Activated CD4-positive, CD25-positive, alpha-beta regulatory T cell (primary cell): Measurements from ENCODE around the gene CBFA2T2.
"Not testable (repeated sequence)": the region's sequence is repeated elsewhere in the genome, so short reads cannot be mapped to it uniquely, and the experiment has no call there.

ENCODE experiments used
- DNase-seq, 4 experiments: peaks; one replicate each; lab custom pipeline; 2025; lab: John Stamatoyannopoulos, UW

Gene CBFA2T2

DNA sequence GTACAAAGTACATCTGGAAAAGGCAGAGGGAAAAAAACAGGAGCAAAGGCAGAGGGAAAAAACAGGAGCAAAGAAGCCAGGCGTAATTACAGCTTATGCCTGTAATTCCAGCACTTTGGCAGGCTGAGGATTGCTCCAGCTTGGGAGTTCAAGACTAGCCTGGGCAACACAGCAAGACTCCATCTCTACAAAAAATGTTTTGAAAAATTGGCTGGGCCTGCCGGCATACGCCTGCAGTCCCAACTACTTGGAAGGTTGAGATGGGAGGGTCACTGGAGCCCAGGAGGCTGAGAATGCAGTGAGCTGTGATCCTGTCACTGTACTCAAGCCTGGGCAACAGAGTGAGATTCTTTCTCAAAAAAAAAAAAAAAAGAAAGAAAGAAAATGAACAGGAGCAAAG, 19.0 kb upstream of the CBFA2T2 start:
- DNase-seq = no peak

- DNase-seq = no peak
These were observed 16.9 kb upstream of the CBFA2T2 start for GRCh38 chr20:33472868-33473435.

DNA sequence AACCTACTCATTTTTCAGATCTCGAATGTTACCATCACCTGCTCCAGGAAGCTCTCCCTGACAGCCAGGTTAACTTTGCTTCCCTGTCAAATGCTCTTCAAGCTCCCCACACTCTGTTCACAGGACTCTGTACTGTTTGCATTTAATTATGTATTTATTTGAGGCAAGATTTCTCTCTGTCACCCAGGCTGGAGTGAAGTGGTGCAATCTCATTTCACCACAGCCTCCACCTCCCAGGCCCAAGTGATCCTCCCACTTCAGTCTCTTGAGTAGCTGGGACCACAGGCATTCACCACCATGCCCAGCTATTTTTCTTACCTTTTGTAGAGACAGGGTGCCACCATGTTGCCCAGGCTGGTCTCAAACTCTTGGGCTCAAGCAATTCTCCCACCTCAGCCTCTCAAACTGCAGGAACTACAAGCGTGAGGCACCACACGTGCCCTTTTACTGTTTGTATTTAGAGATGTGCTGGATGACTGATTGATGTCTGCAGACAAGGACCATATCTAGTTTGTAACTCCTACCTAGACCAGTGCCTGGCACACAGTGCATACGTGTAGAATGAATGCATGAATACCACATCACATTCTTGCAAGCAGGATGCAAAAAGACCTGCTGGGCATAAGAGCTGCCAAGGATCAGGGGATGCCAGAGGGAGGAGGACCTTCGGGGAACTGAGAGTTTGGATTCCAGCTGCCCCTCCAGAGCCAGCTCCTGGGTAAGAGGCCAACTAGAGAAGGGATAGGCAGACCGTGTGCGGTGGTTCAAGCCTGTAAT, 15.6 kb upstream of the CBFA2T2 start:
- DNase-seq = no peak

GRCh38 chr20:33474963-33475362, 14.9 kb upstream of the CBFA2T2 start:
- DNase-seq = no peak

- DNase-seq = no peak
These were observed 14.3 kb upstream of the CBFA2T2 start for GRCh38 chr20:33475381-33476152.

DNA sequence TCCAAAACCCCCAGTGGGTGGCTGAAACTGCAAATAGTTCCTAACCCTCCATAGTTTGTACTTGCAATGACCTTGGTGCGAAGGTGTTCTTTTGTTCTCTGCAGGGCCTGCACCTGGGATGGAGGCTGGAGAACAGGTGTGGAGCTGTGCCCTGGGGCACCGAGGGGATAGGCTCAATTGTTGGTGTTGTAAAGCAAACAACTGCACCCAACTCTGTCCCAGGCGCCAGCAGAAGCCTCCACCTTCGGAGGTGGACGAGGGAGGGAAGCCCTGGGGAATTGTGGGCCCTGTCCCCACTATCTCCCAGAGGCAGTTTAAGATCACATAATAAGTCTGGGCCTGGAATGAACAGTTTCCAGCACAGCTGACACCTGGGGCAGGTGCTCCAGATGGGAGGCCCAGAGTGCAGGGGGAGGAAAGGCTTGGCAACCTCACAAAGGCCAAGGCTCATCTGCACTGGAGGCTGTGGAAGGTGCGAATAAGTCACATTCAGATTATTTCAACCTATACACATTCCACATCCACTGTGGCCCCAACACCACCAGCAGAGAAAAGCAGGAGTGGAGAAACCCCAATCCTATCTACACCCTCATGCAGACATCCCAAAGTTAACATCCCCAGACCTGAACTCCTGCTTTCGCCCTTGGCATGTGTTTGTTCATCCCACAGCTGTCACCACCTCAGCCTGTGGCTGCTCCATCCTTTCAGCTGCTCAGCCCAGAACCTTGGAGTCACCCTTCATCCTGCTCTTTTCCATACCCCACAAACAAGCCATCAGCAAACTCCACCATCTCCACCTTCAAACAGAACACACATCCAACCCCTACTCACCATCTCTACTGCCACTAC, 12.3 kb upstream of the CBFA2T2 start:
- no peak for DNase-seq

DNA sequence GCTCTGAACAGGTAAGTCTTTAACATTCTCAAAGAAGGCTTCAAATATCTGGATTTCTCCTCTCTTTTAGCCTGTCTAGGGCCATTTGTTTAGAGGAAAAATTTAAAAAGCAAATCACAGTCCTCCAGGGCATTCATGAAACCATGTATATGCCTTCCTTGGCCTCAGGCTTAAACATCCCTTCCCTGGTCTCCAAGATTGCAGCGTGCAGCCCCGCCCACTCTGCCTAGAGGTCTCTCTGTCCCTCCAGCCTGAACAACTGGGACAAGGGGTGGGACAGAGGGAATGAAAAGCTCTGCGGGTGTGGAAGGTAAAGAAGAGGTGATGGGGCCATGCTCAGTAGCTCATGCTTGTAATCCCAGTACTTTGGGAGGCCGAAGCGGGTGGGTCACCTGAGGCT, 9.8 kb upstream of the CBFA2T2 start:
- no peak for DNase-seq

GRCh38 chr20:33481431-33481941, 8.4 kb upstream of the CBFA2T2 start:
- no peak for DNase-seq

GRCh38 chr20:33482581-33482980, 7.3 kb upstream of the CBFA2T2 start:
- no peak for DNase-seq

GRCh38 chr20:33483186-33483585, 6.7 kb upstream of the CBFA2T2 start:
- not testable (repeated sequence) for DNase-seq

DNA sequence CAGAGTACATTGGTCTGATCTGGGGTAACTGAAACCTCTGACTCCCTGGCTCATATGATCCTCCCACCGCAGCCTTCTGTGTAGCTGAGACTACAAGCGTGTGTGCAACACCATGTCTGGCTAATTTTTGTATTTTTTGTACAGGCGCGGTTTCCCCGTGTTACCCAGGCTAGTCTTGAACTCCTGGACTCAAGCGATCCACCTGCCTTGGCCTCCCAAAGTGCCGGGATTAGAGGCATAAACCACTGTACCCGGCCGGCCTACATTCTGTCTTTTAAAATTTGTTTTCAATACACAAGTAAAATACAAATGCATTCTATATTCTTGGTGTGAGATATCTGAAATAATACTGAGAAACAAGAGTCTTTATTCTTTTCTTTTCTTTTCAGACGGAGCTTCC, 1.7 kb upstream of the CBFA2T2 start:
- DNase-seq = no peak

DNA sequence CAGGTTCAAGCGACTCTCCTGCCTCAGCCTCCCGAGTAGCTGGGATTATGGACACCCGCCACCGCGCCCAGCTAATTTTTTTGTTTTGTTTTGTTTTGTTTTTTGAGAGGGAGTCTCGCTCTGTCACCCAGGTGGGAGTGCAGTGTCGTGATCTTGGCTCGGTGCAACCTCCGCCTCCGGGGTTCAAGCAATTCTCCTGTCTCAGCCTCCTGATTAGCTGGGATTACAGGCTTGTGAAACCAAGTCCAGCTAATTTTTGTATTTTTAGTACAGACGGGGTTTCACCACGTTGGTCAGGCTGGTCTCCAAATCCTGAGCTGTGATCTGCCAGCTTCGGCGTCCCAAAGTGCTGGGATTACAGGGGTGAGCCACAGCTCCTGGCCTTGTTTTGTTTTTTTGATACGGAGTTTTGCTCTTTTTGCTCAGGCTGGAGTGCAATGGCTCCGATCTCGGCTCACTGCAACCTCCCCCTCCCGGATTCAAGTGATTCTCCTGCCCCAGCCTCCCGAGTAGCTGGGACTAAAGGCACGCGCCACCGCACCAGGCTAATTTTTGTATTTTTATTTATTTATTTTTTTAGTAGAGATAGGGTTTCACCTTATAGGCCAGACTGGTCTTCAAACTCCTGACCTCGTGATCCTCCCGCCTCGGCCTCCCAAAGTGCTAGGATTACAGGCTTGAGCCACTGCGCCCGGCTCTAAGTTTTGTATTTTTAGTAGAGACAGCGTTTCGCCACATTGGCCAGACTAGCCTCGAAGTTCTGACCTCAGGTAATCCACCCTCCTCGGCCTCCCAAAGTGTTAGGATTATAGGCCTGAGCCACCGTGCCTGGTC, 1.0 kb upstream of the CBFA2T2 start:
- not testable (repeated sequence) for DNase-seq

- peak; percentile 96 to 98 (median 97) for DNase-seq
These were observed 337 bp upstream of the CBFA2T2 start for GRCh38 chr20:33489495-33490022.

DNA sequence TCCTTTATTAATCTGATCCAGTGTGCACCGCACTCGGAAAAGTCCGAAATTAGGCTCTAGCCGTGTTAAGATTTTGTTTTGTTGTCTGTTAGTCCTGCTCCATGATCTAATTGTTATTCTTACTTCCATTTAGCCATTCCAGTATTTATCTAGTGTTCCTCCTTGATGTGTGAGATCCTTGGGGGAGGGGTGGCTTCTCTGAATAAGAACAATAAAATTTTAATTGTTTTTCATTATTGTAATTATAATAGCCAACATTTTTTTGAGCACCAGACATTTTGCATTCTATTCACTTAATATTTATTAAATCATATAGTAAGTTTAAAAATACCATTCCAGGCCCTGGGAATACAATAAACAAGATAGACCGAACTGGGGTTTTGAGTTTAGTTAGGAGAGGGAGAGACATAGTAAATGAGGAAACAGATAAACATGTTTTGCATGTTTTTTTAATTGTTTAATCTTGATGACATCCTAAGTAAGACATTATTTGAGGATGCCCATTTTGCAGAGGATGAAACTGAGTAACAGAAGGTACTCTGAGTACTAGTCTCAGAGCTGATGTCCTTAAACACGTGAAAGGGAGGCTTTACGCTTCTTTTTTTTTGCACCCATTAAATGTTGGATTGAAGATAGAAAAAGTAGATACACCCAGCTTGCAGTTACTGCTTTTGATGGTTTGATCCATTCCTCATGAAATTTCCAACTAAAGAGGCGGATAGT, 1.2 kb downstream of the CBFA2T2 start:
- DNase-seq = no peak

DNA sequence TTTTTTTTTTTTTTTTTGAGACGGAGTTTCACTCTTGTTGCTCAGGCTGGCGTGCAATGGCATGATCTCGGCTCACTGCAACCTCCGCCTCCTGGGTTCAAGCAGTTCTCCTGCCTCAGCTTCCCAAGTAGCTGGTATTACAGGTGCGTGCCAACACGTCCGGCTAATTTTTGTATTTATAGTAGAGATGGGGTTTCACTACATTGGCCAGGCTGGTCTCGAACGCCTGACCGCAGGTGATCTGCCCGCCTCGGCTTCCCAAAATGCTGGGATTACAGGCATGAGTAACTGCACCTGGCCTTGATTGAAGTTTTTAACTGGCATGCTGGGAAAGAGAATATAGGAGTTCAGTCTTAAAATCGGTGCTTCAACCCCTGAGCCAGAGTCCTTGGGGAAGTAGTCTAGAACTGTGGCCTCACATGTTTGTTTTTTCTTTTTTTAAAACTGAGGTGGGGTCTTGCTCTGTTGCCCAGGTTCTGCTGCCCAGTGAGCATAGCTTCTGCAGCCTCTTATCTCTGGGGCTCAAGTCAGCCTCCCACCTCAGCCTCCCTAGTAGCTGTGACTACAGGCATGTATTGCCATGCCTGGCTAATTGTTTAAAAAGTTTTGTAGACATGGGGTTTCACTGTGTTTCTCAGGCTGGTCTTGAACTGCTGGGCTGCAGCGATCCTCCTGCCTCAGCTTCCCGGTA, 3.3 kb downstream of the CBFA2T2 start:
- no peak for DNase-seq

- not testable (repeated sequence) for DNase-seq
These were observed 6.9 kb downstream of the CBFA2T2 start for GRCh38 chr20:33496776-33497175.

GRCh38 chr20:33499355-33499754, 9.5 kb downstream of the CBFA2T2 start:
- no peak for DNase-seq

DNA sequence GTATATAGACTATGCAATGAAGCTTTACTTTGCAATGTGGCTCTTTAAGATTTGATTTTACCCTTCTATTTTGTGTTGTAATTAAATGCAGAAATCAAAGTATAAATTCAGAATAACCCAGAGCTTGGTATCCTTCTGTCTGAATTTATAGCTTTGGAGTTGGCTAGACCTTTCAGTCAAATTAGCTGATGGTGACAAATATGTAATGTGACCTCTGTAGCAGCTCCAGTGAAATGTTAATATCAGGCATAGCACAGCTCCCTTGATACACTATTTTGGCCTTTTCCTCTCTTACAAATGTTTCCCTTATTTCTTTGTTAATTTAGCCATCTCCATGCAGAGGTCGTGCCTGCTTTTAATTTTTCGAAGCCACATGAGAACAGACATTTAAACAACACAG, 11.1 kb downstream of the CBFA2T2 start:
- no peak for DNase-seq

GRCh38 chr20:33503564-33503963, 13.7 kb downstream of the CBFA2T2 start:
- no peak for DNase-seq
